Upper lobe of left lung (tissue), 6 donors: ENCODE data around the gene DNAH1. TPM values are rescaled to one million over a fixed set of nuclear protein-coding genes. Genes with fewer than 3 reads are reported as not detected.
"Not testable (repeated sequence)": the region's sequence is repeated elsewhere in the genome, so short reads cannot be mapped to it uniquely, and the experiment has no call there.

Experiments used
- ATAC-seq, 2 donors: fragments of 200-7000 bp; cut with Tn5 transposase; one replicate each; pipeline ENCODE4 v1.9.1; 2022; ENCODE audit warnings: mild to moderate bottlenecking in 2 of 2, moderate library complexity in 2 of 2; ENCODE audit not compliant: low FRiP score in 2 of 2
- DNase-seq, 2 donors: peaks; one replicate each; pipeline ENCODE4 v3.0.0-alpha.2; 2019 to 2020
- H3K27ac ChIP-seq, 4 donors: fragments of 200-600 bp; sonication (generic); one replicate each; pipeline ENCODE4 v1.5.1; 2016 to 2019
- H3K27me3 ChIP-seq, 4 donors: fragments of 200-600 bp; sonication (generic); one replicate each; pipeline ENCODE4 v1.5.1; 2017 to 2019
- H3K36me3 ChIP-seq, 4 donors: fragments of 200-600 bp; sonication (generic); one replicate each; pipeline ENCODE4 v1.5.1; 2016 to 2019
- H3K4me1 ChIP-seq, 4 donors: fragments of 200-600 bp; sonication (generic); one replicate each; pipeline ENCODE4 v1.5.1; 2018 to 2019
- H3K4me3 ChIP-seq, 4 donors: fragments of 200-600 bp; sonication (generic); one replicate each; pipeline ENCODE4 v1.5.1; 2017 to 2019; ENCODE audit warnings: mild to moderate bottlenecking in 2 of 4, moderate library complexity in 1 of 4
- H3K9me3 ChIP-seq, 4 donors: fragments of 200-600 bp; sonication (generic); one replicate each; pipeline ENCODE4 v1.5.1; 2018 to 2019
- EP300 ChIP-seq, 4 donors: sonication (generic); formaldehyde crosslinking; IDR thresholded peaks; one replicate each; pipeline ENCODE4 v1.5.1; 2017; ENCODE audit warnings: antibody characterized with exemption in 4 of 4, control low read depth in 2 of 4
- POLR2A ChIP-seq, 4 donors: fragments of 450-650 bp; IDR thresholded peaks; one replicate each; pipeline ENCODE4 v1.5.1; 2016 to 2017; ENCODE audit warnings: antibody characterized with exemption in 4 of 4, mild to moderate bottlenecking in 2 of 4
- POLR2AphosphoS5 ChIP-seq, 2 donors: sonication (generic); formaldehyde crosslinking; IDR thresholded peaks; one replicate each; pipeline ENCODE4 v1.5.1; 2017; ENCODE audit warnings: antibody characterized with exemption in 2 of 2
- WGBS, 2 donors: methylation state at CpG; one replicate each; pipeline ENCODE4 v1.1.5; 2017 to 2018; 5-methylcytosine and 5-hydroxymethylcytosine counted together
- total RNA-seq, 6 donors: library from RNA; depleted of rRNA in 4 of 6; stranded (reverse); fragments of >200 nt in 4 of 6; gene quantifications; one replicate each; pipeline versions ENCODE4 v1.1.0 to v1.2.1, GENCODE V29; 2016 to 2021
- TF ChIP-seq, protein P1 (sequence below), 6 experiments: fragments of 450-650 bp in 4 of 6; fragments of 200-600 bp in 2 of 6; sonication (generic) in 2 of 6; IDR thresholded peaks; one replicate each; pipeline ENCODE4 v1.5.1; 2016 to 2019; ENCODE audit warnings: antibody characterized with exemption in 6 of 6
- donor health status: DM: no; HTN: no; CAD: no; lungs with moderate emphysema.
- donor health status: DM: no; HTN: yes; CAD: no; lungs with severe emphysema.

Gene DNAH1
- total RNA-seq, 6 donors from 2014 or later: 10.8 to 67.1 (median 22.4) TPM

DNA sequence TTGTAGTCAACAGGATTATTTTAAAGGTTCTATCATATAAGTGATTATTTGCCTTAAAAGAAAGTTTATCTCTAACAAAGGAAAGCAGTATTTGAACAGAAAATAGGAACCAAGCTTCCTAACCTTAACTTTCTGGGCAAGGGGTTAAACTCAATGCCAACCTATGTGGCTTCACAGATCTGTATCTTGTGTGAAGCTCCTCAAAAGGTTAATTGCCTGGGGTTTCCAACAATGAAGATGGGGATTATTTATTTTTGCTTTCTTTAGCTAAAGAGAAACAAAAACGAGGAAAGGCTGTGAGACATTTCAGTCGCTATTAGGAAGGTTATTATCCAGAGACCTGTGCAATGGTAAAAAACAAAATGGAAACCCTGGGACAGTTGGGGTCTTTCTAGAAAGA, 36.5 kb upstream of the DNAH1 start:
- no peaks in the 10 kb centered on the region for H3K27me3 ChIP-seq
- WGBS, 2 donors: 26 to 36% methylated on average over 2 of the region's 2 CpGs
- peaks cover 27 to 49% (median 40%) of the 10 kb centered on the region in 4 donors for H3K4me1 ChIP-seq
- H3K27ac ChIP-seq: peak overlapping the region; percentile 94 to 99 (median 98)
- H3K36me3 ChIP-seq: peaks cover 0 to 10% (median 0%) of the 10 kb centered on the region in 4 donors
- peak overlapping the region in 2 of 4 donors; percentile 69 to 83 for H3K4me3 ChIP-seq
- no peak for ATAC-seq
- TF ChIP-seq EP300 (IDR thresholded peaks at IDR 0.05) (no peak), POLR2AphosphoS5 (IDR thresholded peaks at IDR 0.05) (no peak), POLR2A (IDR thresholded peaks at IDR 0.05) (no peak)
- TF ChIP-seq, protein P1, sequence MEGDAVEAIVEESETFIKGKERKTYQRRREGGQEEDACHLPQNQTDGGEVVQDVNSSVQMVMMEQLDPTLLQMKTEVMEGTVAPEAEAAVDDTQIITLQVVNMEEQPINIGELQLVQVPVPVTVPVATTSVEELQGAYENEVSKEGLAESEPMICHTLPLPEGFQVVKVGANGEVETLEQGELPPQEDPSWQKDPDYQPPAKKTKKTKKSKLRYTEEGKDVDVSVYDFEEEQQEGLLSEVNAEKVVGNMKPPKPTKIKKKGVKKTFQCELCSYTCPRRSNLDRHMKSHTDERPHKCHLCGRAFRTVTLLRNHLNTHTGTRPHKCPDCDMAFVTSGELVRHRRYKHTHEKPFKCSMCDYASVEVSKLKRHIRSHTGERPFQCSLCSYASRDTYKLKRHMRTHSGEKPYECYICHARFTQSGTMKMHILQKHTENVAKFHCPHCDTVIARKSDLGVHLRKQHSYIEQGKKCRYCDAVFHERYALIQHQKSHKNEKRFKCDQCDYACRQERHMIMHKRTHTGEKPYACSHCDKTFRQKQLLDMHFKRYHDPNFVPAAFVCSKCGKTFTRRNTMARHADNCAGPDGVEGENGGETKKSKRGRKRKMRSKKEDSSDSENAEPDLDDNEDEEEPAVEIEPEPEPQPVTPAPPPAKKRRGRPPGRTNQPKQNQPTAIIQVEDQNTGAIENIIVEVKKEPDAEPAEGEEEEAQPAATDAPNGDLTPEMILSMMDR (IDR thresholded peaks at IDR 0.05): no peak
- DNase-seq: no peak
- H3K9me3 ChIP-seq: no peaks in the 10 kb centered on the region

DNA sequence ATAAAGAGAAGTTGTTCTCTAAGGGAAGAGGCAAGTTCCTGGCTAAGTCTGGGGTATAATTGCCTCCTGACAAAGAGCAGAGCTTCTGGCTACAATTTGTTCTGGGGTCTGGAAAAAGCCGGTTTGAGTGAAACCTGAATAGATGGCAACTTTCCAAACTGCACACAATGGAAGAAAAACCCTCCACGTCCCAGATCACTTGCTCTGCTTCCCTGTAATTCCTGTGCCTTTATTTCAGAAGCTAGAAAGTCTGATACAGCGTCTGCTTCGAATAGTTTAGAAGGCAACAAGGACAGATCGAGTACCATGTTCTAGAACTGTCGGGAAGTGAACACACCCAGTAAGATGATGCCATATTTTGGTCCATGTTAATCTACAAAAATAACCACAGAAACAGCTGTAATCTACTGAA, 36.1 kb upstream of the DNAH1 start:
- DNase-seq (no peak), ATAC-seq (no peak)
- no peaks in the 10 kb centered on the region for H3K9me3 ChIP-seq
- H3K27me3 ChIP-seq: no peaks in the 10 kb centered on the region
- peaks cover 0 to 7% (median 0%) of the 10 kb centered on the region in 4 donors for H3K36me3 ChIP-seq
- WGBS, 2 donors: 40 to 42% methylated on average over 6 of the region's 6 CpGs
- H3K27ac ChIP-seq: peak overlapping the region; percentile 94 to 99 (median 98)
- no peak overlapping the region for H3K4me3 ChIP-seq
- no peak for TF ChIP-seq EP300 (IDR thresholded peaks at IDR 0.05)
- TF ChIP-seq, protein P1 (IDR thresholded peaks at IDR 0.05): no peak
- TF ChIP-seq POLR2A (IDR thresholded peaks at IDR 0.05): no peak
- no peak for TF ChIP-seq POLR2AphosphoS5 (IDR thresholded peaks at IDR 0.05)
- peaks cover 26 to 45% (median 35%) of the 10 kb centered on the region in 4 donors for H3K4me1 ChIP-seq

DNA sequence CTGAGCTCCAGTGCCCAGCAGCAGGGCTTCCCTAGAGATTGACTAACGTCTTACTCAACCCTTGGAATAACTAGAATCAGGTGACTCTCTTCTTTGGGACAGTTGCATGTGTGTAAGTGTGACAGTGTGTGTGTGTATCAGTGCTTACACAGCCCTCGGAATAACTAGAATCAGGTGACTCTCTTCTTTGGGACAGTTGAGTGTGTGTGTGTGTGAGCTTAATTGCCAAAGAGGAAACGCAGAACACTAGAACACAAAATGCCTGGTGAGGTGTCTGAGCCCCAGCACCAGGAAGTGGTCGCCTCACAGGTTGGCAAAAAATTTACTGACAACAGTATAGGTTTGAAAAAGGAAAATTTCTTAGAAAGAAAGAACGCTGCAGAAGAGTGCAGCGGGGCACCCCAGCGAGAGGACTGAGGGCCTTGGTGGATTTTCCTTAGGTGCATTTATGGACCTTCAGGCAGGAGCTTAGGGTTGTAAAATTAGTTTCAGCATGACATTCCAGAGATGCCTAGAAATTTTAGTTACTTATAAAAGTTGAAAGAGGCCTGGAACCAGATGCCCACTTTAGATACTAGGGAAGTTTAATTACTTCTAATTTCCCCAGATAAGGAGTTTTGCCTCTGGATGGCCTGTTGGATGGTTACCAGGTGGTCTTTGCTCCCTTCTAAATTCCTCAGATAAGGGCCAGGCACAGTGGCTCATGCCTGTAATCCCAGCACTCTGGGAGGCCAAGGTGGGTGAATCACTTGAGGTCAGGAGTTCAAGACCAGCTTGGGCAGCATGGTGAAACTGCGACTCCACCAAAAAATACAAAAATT, 33.9 kb upstream of the DNAH1 start:
- ATAC-seq: no peak
- H3K27ac ChIP-seq: peak overlapping the region in 3 of 4 donors; percentile 6 to 49 (median 14)

DNA sequence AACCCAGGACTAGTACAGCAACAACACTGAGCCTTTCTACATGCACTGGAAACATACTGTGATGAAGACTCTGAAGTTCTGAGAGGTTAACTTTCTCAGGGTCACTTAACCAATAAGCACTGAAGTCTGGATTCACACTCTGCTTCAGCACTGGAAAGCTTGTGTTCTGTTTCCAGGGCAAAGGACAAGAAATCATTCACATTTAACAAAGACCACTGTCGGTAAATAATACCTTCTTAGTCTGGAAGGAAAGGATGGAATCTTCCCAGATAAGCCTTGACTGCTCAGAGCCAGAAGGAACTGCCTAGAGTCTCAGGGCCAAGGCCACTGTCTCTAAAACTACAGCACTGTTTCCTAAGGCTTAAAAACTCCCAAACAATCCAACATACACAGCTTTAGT, 32.8 kb upstream of the DNAH1 start:
- Histone ChIP-seq H3K4me3 (no peak overlapping the region), H3K36me3 (peaks cover 0 to 7% (median 0%) of the 10 kb centered on the region in 4 donors), H3K9me3 (no peaks in the 10 kb centered on the region), H3K27ac (peak overlapping the region in 1 of 4 donors; percentile 27), H3K27me3 (no peaks in the 10 kb centered on the region), H3K4me1 (peaks cover 18 to 34% (median 25%) of the 10 kb centered on the region in 4 donors)
- 64 to 67% methylated on average over 1 of the region's 1 CpG for WGBS, 2 donors
- ATAC-seq: no peak
- TF ChIP-seq, protein P1 (IDR thresholded peaks at IDR 0.05): no peak
- TF ChIP-seq POLR2A (IDR thresholded peaks at IDR 0.05) (no peak), EP300 (IDR thresholded peaks at IDR 0.05) (no peak), POLR2AphosphoS5 (IDR thresholded peaks at IDR 0.05) (no peak)
- DNase-seq: no peak

More for the DNA sequence above, 33.9 kb upstream of the DNAH1 start:
- Histone ChIP-seq H3K9me3 (no peaks in the 10 kb centered on the region), H3K4me1 (peaks cover 17 to 34% (median 24%) of the 10 kb centered on the region in 4 donors), H3K4me3 (no peak overlapping the region), H3K27me3 (no peaks in the 10 kb centered on the region), H3K36me3 (peaks cover 0 to 7% (median 0%) of the 10 kb centered on the region in 4 donors)
- 69 to 70% methylated on average over 8 of the region's 8 CpGs for WGBS, 2 donors
- TF ChIP-seq, protein P1 (IDR thresholded peaks at IDR 0.05): no peak
- no peak for TF ChIP-seq POLR2AphosphoS5 (IDR thresholded peaks at IDR 0.05)
- TF ChIP-seq POLR2A (IDR thresholded peaks at IDR 0.05): no peak
- no peak for TF ChIP-seq EP300 (IDR thresholded peaks at IDR 0.05)
- DNase-seq: no peak

DNA sequence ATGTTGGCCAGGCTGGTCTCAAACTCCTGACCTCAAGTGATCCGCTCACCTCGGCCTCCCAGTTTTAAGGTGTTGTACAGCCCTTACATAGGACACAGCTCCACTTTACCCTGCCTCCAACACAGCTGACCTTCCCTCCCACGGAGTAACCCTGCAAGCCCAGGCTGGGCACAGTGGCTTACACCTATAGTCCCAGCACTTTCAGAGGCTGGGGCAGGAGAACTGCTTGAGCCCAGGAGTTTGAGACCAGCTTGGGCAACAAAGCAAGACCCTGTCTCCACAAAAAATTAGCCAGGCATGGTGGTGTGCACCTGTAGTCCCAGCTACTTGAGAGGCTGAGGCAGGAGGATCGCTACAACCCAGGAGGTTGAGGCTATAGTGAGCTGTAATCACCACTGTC, 32.1 kb upstream of the DNAH1 start:
- H3K4me3 ChIP-seq, ATAC-seq, H3K27ac ChIP-seq, H3K9me3 ChIP-seq, H3K27me3 ChIP-seq, H3K36me3 ChIP-seq: not testable (repeated sequence)
- 93 to 95% methylated on average over 4 of the region's 4 CpGs for WGBS, 2 donors
- DNase-seq: peak in 1 of 2 donors; percentile 6
- peaks cover 23 to 38% (median 29%) of the 10 kb centered on the region in 4 donors for H3K4me1 ChIP-seq
